Fibroblast of upper back skin (primary cell): ENCODE results near the gene ANK3.

Experiments used
- DNase-seq: peaks from one replicate; pipeline ENCODE4 v3.0.0-alpha.2; 2013

Gene ANK3

DNA sequence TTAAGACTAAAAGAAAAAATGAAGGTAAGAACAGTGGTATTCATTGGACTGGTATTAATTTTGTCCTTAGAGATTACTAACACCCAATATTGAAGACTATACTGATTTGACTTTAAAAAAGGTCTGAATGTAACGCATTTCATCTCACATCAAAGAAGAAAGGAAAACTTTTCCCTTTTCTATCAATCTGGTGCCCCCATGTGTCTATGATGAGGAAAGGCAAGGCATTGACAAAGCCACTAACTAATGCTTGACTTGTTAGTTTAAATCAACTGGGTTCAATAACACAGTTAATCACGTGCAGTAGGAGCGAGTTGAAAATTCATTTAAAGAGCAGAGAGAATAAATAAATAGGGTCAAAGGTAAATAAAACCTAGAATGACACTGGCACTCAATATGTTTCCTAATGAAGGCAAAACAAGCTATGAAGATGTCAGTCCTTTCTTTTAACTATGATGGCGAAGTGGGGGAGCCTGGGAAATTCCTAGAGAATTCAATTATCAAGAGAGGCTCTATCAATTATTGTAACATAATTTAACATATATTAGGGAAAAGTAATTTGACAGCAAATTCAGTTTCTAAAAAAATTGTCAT lies 180.9 kb downstream of the ANK3 start:
- DNase-seq: peak; percentile 53

DNA sequence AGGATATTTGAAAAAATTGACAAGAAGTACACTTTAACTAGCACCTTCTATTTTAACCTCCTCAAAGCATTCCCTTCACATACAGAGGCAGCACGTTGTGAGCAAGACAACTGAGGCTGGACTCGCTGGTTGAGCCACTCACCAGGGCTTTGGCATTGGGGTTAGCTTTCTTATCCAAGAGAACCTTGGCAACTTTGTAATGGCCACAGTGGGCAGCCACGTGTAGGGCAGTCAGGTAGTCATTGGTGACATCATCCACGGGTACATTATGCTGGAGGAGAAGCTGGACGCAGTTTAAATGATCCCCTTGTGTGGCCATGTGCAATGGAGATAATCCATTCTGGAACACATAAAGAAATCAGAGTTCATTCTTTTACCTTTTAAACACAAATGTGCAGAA lies 181.8 kb downstream of the ANK3 start:
- DNase-seq: no peak

DNA sequence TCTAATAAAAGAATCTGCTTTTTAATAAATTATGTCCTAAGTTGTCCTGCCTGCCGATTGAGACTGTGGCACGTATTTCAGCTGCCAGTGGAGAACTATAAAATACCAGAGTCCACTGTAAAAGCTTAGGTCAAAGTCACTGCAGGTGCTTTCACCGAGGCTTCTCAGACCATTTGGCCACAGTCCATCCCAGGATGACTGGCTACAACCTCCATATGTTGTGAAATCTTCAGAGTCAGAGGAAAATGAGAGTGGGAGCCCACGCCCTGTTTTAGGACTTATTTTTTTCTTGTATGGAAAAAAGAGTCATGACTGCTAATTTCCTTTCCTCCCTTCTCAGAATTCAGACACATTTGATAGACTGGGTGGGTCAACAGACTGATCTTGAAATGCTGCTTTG lies 182.9 kb downstream of the ANK3 start:
- DNase-seq: peak; percentile 38

DNA sequence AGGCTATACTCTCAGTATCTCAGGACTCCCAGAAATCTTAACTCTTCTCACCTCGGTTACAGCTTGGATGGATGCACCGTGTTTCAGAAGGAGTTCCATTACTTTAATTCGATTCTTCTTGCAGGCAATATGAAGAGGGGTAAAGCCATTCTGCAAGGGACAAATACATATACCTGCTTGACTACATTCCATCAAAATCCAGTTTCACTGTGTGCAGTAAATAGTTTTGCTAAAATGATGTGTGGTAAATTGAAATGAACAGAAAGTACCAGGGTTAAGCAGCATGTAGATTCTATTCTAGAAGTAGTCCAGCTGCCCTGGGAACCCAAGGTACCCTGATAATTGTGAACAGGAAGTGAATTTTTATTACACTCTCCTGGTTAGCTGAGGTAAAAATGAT lies 183.9 kb downstream of the ANK3 start:
- no peak for DNase-seq

DNA sequence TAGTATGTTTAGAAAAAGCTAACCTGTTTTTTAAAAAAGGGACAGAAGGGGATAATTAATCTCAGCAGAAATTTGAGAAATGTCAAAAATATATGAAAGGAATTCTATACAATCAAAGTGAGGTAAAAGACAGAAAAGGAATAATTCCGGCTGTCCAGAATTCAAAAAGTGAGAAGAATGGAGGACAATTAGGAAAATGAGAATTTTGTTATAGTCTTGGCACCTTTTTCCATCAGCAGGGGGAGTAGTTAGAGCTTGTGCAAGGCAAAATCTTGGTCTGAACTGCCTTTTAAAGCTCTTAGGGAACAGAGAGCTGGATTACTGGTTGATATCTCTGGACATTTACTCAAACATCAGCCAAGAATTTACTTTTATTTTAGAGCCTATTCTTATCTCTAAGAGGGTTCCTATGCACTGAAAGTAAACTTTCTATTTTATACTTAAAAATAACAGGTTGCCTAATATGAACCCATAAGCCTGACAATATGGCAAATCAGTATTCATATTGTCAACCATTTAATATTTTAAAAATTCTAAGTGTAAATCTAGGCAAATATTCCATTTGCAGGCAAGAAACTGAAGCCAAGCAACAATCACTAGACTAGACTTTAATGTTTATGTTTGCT lies 185.6 kb downstream of the ANK3 start:
- peak; percentile 46 for DNase-seq

DNA sequence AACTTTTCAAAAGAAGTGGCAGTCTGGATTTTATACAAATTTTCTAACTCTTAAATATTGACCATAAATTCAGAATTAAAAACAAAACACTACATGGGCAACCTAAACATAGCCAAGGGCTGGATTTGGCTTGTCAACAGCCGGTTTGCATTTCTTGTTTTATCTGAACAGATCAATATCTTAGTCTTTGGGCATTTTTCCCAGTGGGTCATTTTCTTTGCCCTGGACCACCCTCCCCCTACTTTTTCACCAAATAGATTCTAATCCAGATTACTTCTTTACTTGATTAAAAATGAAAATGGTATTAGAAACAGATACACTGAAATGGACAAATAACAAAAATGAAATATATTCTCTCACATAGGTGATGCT lies 189.0 kb downstream of the ANK3 start:
- DNase-seq: no peak

DNA sequence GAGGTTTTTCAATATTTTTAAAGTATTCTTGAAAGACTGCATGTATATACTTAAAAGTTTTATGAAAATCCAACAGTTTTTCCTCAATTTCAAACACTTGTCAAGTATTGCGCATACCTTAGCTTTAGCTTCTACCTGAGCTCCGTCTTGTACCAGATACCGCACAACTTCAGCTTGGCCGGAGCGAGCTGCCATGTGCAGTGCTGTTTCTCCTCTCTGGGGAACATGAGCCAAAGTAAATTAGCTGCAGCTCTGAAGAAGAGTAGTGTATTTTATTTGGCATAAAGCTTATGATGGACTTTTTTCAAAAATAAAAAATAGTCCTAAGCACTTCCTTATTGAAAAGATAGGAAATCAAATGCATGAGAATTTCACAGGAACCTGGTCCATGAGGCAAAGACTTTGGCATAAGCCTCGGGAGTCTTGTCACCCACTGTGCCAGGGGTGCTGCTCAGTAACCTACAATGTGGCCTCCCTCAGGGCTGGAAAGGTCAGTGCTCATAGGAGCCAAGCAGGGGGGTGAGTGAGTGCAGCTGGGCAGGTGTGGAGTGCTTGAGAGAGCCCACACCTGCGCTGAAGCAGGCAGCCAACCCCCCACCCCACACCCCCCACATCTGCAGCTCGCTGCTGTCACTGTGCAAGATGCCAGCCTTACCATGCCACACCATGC lies 189.5 kb downstream of the ANK3 start:
- no peak for DNase-seq

DNA sequence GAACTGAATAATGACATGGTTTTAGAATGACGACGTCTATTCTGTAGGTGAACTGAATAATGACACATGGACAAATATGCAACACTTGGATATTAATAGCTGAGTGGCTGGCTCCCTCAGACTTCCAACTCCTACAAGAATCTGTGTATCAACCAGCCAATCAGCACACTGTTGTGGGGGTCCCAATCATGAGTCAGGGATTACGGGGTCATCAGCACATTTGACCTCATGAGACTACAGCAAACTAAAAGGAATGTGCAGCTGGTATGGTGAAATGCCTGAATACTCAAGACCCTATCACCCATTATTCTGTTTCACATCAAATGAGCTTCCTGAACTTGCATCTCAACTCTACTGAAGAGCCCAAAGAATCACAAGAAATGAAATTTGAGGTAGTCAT lies 192.5 kb downstream of the ANK3 start:
- peak; percentile 9 for DNase-seq

DNA sequence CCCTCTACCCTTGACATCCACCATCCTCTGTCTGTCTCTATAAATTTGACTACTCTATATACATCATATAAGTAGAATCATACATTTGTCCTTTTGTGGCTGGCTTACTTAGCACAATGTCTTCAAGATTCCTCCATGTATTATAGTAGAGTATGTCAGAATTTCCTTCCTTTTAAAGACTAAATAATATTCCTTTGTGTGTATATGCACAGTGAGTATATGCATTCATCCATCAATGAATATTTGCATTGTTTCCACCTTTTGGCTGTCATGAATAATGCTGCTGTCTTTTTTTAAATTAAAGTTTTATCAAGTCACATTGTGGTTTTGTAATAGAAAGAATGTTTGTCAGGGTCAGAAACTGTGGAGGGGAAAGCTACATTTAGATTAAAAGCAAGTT lies 195.3 kb downstream of the ANK3 start:
- DNase-seq: no peak

DNA sequence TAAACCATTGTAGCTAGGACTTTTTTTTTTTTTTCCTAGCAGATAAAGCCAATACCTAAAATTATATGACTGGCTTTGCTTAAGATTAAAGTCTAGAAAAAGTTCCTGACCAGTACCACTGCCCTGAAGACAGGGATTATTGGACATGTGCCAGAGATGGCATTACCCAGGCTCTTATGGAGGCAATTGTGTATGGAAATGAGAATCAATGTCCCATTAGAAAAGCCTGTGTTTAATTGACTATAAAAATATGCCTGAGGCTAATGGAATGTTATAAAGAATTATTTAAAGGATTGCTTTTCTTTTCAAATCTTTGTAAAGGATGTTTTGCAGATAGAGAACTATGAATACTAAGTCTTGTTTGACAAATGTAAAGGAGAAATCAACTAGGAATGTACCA lies 196.7 kb downstream of the ANK3 start:
- DNase-seq: no peak

DNA sequence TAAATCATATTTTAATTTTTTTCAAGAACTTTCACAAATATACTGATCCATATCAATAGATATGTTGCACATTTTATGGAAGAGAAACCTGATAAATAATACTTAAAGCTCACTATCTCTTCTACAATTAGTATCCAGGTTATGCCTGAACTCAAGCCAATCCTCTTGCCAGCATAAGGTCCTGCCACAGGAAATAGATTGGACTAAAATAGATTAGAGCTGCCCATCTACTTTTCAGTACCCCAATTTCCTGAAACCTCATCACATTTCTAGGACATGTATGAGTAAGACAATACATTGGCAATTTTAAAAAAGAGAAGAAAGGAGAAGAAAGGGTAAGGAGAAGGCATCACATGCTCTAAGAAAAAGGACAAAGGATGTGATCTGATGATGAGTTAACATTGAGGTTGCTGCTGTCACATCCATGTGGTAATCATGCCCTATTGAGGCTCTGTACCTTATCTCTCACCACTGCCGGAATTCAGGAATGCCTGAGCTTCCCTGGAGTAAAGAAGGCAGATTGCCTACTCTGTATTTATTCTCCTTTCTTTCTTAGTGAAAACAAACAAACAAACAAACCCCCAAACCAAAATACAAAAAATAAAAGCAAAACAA lies 199.7 kb downstream of the ANK3 start:
- no peak for DNase-seq

DNA sequence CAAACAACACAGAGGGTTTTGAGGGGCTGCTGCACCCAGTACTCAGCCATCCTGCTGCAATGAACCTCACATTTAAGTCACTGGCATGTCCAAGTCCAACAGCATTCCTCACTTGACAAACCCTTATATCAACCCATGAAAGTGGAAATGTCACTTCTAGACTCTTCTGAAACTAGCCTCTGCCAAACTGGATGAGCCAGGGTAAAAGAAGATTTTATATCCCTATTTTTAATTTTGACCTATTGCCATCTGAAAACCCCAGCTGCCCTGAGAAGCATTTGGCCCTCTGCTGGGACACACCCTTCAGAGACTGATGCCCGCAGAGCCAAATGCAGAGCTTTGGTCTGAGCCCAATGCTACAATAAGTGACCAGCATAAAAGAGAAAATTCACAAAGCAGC lies 201.1 kb downstream of the ANK3 start:
- no peak for DNase-seq

DNA sequence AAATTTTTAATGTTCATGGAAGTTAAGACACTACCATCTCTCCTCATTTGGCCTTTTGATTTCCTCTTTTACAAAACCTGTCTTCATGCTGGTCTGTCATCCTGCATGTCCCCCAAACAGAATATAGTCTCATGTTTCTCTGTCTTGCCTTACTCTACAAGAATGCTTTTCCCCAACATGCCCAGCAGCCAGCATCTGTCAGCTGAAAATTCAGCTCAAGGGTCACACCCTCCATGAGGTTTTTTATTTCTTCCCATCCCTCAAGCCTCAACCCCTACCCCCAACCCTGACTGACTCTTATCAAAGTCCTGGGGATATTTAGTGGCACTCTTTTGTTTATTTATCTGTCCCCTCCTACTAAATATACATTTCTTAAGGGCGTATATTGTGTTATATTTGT lies 202.0 kb downstream of the ANK3 start:
- no peak for DNase-seq

DNA sequence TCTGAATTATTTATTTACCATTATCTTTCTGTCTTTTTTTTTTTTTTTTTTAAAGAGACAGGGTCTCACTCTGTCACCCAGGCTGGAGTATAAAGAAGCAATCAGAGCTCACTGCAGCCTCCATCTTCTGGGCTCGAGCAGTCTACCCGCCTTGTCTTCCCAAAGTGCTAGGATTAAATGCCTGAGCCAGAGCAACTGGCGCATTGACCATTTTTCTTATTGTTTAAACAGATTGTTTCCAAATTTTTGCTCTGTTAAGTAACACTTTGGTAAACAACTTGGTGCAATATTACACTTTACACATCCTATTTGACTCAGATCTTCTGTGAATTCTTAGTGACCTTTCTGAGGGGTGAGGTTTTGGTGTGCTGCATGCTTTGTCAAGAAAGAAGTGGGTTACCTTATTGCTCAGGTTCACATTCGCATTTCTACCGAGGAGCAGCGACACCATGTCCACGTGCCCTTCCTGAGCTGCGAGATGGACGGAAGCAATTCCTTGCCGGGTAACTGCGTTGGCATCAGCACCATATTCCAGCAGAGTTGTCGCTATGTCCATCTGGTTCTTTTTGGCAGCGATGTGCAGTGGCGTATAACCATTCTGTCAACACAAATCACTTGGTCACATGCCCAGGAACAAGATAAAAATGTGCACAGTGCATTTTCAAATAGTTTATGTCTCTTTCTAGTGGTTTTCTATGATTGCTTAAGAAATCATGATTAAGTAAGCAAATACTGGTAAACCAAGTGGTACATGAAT lies 203.2 kb downstream of the ANK3 start:
- DNase-seq: no peak

DNA sequence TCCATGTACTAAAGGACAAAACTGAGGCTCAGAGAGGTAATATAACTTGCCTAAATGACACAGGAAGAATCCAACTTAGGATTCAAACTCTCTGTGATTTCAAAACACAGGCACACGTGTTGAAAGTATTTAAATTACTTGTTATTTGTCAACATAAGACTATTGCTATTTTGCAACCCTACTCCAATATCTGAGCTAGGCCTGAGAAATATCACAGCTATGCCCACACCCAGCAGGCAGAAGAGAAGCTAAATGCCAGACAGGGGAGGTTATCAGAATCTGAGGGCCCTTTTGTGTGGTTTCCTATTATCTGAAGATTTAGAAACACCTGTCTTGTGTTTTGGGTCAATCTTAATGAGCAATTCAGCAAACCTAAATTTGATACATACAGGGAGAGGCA lies 204.3 kb downstream of the ANK3 start:
- DNase-seq: no peak

DNA sequence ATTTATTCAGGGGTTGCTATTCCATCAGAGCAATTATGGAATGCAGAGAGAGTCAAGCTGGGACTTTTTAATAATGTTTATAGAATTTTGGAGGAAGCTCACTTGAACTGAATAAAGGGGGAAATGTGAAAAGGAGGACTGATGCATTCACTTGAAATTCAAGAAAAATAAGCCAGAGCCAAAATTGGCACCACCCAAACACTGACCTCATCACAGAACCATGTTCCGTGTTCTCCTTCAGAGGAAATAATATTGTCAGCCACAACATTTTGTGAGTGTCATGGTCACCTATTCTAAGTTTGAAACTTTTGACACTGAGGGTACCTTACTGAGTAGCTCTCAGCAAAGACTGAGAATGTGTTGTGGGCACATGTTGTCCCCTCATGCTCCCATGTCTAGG lies 207.0 kb downstream of the ANK3 start:
- peak; percentile 38 for DNase-seq

DNA sequence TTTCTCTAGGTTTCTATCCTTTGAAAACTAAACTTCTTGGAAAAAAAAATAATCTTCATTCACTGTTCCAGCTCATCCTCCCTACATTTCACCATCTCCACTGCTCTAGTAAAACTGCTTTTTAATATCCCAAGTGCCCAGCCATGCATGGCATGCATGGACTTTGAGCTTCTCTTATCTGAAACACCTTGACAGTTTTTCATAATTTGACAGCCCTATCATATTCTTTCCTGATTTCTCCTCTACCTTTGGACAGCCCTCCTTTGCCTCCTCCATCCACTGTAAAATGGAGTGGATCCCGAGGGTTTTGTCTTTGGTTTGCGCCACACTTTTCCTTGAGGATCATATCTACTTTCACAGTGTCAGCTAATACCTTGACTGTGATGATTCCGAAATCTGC lies 212.8 kb downstream of the ANK3 start:
- no peak for DNase-seq

DNA sequence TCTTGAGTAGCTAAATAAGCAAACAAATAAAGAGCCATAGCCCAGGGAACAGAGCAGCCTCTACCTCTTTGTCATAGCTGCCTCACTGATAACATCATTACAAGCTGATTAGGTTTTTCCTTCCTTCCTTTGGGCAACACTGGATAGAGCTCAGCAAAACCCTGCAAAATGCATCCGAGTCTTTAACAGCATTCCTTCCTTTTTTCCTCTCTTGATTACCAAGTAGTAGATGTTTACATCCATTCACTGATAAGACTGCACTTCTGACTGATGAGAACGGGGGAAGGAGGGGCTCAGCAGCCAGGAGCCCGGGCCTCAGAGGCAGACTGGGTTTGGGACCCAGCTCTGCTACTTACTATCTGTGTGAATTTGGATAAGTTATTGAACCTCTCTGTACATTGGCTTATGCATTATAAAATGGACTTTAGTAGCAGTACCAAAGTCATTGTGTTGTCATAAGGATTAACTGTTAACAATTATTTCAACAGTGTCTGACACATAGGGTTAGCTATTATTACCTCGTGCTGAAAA lies 214.2 kb downstream of the ANK3 start:
- DNase-seq: no peak

DNA sequence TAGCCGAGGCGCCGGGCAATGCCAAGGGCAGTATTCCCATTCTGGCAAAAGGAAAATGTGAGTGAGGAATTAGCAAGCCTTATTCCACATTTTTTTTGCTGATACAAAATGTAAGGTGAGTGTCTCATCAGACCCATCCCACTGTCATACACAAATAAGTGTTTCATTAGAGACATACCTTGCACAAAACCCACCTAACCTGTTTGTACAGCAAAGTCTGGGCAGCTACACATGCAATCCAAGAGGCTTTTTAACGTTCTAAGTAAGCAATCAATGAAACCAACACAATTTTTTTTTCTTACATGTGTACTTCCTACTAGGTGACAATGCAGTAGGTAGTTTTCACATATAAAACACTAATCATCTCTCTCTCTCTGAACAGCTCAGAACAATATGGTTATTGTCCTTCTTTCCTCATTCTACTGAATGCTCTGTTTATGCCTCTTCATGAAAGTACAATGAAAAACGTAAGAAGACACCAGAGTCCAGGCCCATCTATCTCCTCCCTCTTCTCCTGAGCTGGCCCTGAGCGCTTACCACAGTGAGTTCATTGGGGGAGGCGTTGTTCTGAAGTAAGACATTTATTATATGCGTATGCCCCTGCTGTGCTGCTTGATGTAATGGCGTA lies 217.2 kb downstream of the ANK3 start:
- no peak for DNase-seq

DNA sequence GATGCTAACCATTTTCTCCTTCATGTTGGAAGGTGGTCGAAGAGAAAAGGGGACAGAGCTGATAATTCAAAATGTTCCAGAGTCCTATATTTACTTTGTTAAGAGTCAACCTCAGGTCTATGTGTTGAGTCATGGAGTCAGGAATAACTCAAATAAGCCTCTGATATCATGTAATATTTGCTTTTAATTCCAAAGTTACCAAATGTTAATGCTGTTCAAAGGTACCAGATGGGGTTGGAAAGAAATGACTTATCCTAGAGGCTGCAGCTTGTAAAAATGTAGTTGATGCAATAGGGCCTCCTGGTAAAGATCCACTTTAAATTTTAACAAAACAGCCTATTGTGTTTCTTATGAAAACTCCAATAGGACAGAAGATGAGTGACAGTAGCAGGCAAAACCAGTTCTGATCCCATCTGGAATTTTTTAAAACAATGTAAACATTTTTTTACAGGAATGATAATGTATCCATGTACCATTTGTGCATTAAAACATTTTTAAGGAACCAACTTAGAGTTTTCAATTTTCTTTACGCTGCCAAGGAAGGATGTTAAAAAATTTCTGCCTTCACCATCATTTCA lies 218.2 kb downstream of the ANK3 start:
- DNase-seq: peak; percentile 29

DNA sequence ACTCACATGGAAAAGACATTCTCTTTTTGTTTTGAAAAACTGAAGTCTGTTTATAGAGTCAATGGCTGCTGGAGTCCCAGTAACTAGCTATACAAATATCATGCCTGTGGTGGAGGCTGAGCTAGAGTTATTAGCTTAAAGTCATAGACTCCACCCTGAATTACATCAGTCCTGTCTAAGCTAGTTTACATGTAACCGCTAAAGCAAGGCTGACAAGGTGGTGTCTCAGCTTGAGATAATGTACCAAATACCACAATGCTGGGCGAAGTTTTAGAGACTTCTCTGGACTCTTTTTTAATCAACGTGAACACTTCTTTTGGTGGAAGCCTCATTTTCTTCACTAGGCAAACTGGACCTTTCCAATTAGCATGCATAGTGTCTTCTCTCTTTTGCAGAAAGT lies 219.4 kb downstream of the ANK3 start:
- peak; percentile 8 for DNase-seq

DNA sequence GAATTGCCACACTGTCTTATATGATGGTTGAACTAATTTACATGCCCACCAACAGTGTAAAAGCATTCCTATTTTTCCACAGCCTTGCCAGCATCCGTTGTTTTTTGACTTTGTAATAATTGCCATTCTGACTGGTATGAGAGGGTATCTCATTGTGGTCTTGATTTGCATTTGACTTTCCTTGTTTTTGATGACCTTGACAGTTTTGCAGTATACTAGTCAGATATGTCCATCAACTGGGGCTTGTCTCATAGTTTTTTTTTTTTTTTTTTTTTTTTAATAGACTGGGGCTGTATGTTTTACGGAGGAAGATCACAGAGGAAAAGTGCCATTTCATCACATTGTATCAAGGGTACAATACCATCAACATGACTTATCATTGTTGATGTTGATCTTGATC lies 220.6 kb downstream of the ANK3 start:
- no peak for DNase-seq
